Measurements from ENCODE around the gene SCN4B.

Gene SCN4B

DNA sequence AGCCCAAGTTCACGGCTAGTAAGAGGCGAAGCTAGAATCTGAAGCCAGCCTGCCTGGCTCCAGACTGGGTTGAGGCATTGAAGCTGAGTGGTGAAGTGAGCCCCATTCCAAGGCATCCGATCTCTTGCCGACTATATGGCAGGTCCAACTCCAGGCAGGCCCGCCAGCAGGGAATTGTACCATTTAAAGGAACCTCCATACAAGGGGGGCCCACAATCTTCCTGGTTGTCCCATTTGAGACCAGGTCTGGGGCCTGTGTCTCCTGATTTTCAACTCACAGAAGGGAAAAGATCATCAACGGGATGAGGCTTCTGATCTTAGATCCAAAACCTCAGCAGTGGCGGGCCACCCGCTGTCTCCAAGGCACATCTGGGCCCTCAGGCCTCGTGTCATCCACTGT is 19.7 kb upstream of the SCN4B start:
- no peak for DNase-seq

GRCh38 chr11:118171269-118172062 is 18.8 kb upstream of the SCN4B start:
- peak; percentile 89 for DNase-seq

GRCh38 chr11:118170882-118171268 is 18.3 kb upstream of the SCN4B start:
- DNase-seq: no peak

- no peak for DNase-seq
These were observed 17.6 kb upstream of the SCN4B start for GRCh38 chr11:118170231-118170630.

- no peak for DNase-seq
These were observed 16.9 kb upstream of the SCN4B start for GRCh38 chr11:118169300-118170140.

DNA sequence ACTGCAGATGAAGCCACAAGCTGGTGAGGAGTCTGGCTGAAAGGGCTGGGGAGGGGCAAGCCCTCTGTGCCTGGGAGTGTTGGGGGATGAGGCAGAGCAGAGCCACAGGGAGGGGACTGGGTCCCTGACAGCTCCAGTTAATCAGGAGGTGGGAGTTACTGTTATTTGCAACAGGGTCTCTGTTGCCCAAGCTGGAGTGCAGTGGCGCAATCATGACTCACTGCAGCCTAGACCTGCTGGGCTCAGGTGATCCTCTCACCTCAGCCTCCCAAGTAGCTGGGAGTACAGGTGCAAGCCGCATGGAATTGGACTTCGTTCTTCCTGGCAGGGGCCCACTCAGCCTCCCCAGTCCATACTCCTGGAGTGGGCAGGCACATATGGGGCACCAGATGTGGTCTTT is 16.1 kb upstream of the SCN4B start:
- no peak for DNase-seq

DNA sequence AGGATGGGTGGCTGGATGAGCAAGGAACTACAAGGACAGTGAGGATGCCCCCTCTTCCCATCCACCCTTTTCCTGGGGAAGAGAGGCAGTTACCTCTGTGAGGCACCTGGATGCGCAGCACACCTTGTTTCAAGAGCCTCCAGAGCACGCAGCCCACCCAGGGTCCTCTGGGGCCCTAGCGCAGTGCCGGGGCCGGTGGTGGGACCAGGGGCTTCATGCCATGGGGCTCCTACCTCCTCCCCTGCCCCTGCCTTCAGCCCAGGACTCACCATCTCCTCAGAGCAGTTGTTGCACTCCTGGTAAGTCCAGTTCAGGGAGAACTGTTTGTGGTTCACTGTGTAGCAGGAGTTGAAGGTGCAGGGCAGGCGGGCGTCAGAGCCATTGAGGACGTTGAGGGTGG is 15.7 kb upstream of the SCN4B start:
- DNase-seq: no peak

- DNase-seq: no peak
These were observed 15.3 kb upstream of the SCN4B start for GRCh38 chr11:118167906-118168305.

GRCh38 chr11:118167253-118167652 is 14.6 kb upstream of the SCN4B start:
- DNase-seq: no peak

DNA sequence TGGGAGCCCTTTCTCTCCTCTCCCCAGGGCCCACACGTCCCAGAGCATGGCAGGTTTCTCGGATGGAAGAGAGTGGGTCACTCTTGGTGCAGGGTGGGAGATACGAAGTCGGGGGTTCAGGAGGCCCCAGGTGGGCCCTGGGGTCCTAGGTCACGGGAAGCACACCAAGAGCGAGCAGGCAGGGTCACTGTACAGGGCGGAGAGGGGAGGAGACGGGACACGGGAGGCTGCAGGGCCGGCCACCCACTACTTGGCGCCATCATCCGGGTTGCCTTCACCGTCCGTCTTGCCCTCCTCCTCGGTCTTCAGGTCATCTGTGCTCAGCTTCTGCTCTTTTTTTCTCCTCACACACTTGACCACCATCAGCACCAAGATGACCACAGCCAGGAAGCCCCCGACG is 14.0 kb upstream of the SCN4B start:
- DNase-seq: no peak

DNA sequence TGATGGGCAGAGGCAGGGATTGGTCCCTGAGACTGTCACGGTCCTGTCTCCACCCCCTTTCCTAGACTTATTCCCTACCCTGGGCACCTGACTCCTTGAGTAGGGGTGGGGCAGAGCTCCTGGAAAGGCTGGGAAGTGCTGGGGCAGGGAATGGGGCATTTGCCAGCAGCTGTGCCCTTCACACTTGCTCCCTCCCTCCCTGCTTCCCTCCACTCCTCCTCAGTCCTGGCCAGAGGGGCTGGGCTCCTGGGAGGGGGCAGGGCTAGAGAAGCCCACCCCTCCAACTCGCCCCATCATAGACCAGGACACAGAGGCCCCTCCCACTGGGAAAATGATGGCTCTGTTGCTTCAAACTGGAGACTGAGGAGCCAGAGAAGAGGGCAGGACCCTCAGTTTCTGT is 12.3 kb upstream of the SCN4B start:
- DNase-seq: no peak

GRCh38 chr11:118163494-118163893 is 10.9 kb upstream of the SCN4B start:
- DNase-seq: no peak

DNA sequence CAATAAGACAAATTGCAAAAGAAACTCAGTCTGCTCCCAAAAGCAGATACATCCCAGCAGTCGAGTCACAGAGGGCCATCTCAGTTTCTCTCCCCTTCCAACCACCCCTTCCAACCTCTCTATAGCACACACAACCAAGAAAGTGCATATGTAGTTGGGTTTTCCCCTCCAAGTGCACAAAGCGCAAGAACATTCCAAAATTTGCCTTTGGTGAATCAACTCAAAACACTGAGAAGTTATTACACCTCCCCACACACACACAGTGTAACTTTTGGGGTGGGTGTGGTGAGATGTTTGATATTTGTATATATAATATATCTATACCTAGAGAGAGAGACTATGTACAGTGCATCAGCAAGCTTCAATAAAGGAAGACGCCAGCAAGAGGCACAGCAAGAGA is 10.2 kb upstream of the SCN4B start:
- no peak for DNase-seq

- DNase-seq: no peak
These were observed 9.2 kb upstream of the SCN4B start for GRCh38 chr11:118161786-118162185.

- DNase-seq: no peak
These were observed 4.7 kb upstream of the SCN4B start for GRCh38 chr11:118157186-118157895.

DNA sequence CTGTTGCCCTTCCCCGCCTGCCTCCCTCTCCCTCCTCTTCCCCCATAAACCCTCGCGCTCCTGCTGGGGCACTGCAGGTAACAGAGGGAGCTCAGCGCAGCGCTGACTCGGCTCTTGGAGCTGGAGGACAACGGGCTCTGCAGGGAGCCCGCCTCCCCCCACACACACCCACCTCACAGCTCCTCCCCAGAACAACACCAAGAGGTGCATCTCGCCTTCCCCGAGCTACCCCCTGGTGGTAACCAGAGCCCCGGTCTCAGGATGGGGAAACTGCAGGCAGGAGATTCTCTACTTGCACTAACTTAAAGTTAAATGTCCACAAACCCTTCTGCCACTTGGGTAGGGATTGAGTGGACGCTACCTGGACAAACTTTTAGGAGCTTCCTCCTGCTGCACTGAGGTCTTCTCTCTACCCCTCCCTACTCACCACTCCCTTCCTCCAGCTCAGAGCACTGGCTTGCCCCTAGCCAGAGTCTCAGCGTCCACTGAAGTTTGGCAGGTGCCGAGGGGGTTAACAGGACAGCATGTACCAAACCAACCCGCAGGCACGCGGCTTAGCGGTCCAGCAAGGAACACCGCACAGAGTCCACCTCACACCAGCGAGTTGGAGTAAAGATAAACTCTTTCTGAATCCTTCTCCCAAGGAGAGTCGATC is 4.0 kb upstream of the SCN4B start:
- DNase-seq: no peak

DNA sequence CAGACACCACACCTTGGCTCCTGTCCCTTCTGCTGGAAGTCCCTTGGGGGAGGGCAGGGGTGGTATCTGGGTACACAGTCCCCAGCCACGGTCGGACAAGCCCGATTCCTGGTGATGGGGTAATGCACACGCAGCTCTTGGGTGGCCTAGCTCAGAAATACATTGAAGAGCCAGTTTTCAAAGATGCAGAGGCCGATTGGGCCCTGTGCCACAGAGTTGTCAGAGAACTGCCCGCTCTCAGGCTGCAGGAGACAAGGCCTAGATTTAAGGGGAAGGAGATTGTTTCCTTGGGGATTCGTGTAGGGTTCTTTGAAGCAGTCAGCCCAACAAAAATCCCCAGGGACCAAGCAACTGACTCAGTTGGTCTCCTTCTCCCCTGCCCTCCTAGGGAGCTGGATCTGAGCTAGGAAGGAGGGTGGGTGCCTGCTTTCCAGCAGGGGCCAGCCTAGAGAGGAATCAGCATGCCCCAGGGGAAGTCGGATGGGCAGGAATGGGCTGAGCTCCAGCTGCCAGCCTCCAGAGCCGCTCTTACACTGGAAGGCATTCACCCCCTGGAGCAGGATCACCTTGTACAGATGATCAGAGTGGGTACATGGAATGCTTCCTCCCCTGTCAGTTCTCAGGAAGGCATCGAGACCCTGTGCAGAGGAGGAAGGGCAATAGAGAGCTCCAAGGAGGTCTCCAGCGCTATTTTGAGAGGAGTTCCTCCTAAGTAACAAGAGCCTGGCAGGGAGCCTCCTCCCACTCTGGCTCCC is 3.3 kb upstream of the SCN4B start:
- no peak for DNase-seq

DNA sequence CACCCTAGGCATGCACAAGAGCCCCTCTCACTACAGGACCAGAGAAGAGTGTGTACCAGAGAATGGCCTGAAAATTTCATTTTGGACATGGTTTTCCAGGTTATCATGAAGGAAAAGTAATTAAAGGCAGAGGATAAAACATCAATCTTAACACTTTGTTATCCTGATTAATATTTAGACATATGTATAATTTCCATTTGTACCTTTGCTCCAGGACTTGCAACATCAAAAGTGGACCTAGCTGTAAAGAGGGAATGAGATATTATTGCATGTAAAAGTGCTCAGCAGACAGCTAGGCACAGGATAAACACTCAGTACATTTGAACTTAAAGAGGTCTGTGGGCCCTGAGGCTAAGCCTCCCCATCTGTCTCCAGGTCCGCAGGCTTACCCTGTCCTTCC is 2.0 kb upstream of the SCN4B start:
- DNase-seq: no peak

DNA sequence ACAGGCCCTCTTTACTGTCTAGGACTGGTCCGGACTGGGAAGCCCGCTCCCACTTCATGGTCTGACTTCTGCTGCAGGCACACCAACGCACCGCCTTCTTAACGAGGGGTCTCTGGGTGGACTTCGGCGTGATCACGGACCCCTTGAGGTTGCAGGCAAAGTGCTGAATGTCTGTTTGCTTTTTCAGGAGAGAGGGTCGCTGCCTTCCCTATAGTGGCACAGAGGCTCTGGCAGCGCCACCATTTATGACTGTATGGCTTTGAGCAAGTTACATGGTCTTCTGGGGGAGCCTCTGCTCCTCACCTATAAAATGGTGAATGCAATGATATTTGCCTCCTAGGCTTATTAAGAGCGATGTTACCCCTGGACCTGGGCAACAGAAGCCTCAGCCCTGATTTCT is 1.4 kb upstream of the SCN4B start:
- no peak for DNase-seq

DNA sequence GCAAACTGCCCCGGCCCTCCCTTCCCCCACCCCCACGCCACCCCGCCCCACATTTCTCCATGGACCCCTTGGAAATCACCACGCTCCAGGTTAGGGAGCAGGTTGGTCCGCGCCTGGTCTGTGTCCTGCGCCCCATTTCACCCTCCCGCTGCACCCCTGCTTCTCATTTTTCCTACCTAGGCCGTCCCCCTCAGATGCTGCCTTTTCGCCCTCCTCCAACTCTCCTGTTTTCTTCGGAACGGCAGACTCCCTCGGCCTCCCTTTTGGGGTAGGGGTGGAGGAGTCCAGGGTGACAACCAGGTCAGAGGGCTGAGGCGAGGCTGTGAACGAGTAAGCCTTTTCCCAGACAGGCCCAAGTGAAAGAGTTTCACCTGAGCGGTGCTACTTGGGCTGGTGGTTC is 893 bp upstream of the SCN4B start:
- no peak for DNase-seq

GRCh38 chr11:118152020-118152551 is 537 bp downstream of the SCN4B start:
- no peak for DNase-seq

GRCh38 chr11:118151431-118151830 is 1.2 kb downstream of the SCN4B start:
- no peak for DNase-seq
